SU-DHL-6 (cell line): ENCODE results near the gene PRAMEF20.

Source experiments
- CTCF ChIP-seq: fragments of 200-600 bp; sonication (generic); IDR thresholded peaks from one replicate; pipeline ENCODE4 v1.5.1; 2017; ENCODE audit warnings: antibody characterized with exemption, mild to moderate bottlenecking, low read length, moderate library complexity; ENCODE audit not compliant: insufficient read depth, poor library complexity, severe bottlenecking
- EZH2phosphoT487 ChIP-seq: fragments of 200-600 bp; sonication (generic), shearing (Covaris generic); conservative IDR thresholded peaks from 2 replicates; pipeline ENCODE4 v1.6.1; 2018; ENCODE audit warnings: mild to moderate bottlenecking, antibody characterized with exemption, low read length, moderate library complexity, mixed read lengths

GRCh38 chr1:13462682-13463081, 52.4 kb downstream of the PRAMEF20 start:
- TF ChIP-seq CTCF (no peak), EZH2phosphoT487 (no peak)
